A673 (cell line): ENCODE data around the gene SMCO1.

Experiments
- CTCF ChIP-seq: fragments of 300-800, 200-600 bp; sonication (generic); conservative IDR thresholded peaks from 2 replicates; pipeline ENCODE4 v1.5.1; 2017; ENCODE audit warnings: low read depth, mild to moderate bottlenecking, antibody characterized with exemption, low read length, moderate library complexity, mixed read lengths
- EZH2 ChIP-seq: fragments of 200-600 bp; sonication (generic); IDR thresholded peaks from 2 replicates; pipeline ENCODE4 v1.6.1; 2017; ENCODE audit warnings: borderline replicate concordance, low read depth, mild to moderate bottlenecking, mixed read lengths, antibody characterized with exemption, low read length; ENCODE audit not compliant: poor library complexity, severe bottlenecking

- TF ChIP-seq CTCF (peak; percentile 48), EZH2 (no peak)
Measured at GRCh38 chr3:196518966-196519717, 4.0 kb upstream of the SMCO1 start.
